Mucosa of stomach (tissue), 1 donor: Measurements from ENCODE around the gene HNRNPM.

Experiments
- H3K27me3 ChIP-seq: one replicate; pipeline ENCODE4 v1.7.0; 2013; ENCODE audit warnings: mild to moderate bottlenecking, low read length; ENCODE audit not compliant: control insufficient read depth, insufficient read depth
- H3K36me3 ChIP-seq: one replicate; pipeline ENCODE4 v1.7.0; 2013; ENCODE audit warnings: low read length; ENCODE audit not compliant: control insufficient read depth, insufficient read depth
- H3K4me1 ChIP-seq: one replicate; pipeline ENCODE4 v1.7.0; 2013; ENCODE audit warnings: mild to moderate bottlenecking, low read length; ENCODE audit not compliant: control insufficient read depth, insufficient read depth
- H3K4me3 ChIP-seq: one replicate; pipeline ENCODE4 v1.7.0; 2013; ENCODE audit warnings: low read length
- H3K9ac ChIP-seq: one replicate; pipeline ENCODE4 v1.7.0; 2013; ENCODE audit warnings: mild to moderate bottlenecking, low read length, moderate library complexity
- H3K9me3 ChIP-seq: one replicate; pipeline ENCODE4 v1.7.0; 2013; ENCODE audit warnings: mild to moderate bottlenecking, low read length, moderate library complexity; ENCODE audit not compliant: control insufficient read depth
- donor health status: Pancreatic carcinoma.

The HNRNPM gene

GRCh38 chr19:8455018-8455417, 10.2 kb downstream of the HNRNPM start:
- H3K27me3 ChIP-seq = no peaks in the 10 kb centered on the region
- peaks cover 65% of the 10 kb centered on the region for H3K4me1 ChIP-seq
- H3K4me3 ChIP-seq = no peak overlapping the region
- no peaks in the 10 kb centered on the region for H3K9me3 ChIP-seq
- no peak overlapping the region for H3K9ac ChIP-seq
- H3K36me3 ChIP-seq = no peaks in the 10 kb centered on the region

- no peaks in the 10 kb centered on the region for H3K36me3 ChIP-seq
- no peaks in the 10 kb centered on the region for H3K9me3 ChIP-seq
- no peak overlapping the region for H3K4me3 ChIP-seq
- H3K4me1 ChIP-seq = peaks cover 73% of the 10 kb centered on the region
- no peaks in the 10 kb centered on the region for H3K27me3 ChIP-seq
- H3K9ac ChIP-seq = no peak overlapping the region
These were observed 11.3 kb downstream of the HNRNPM start for GRCh38 chr19:8456064-8456463.

- Histone ChIP-seq H3K27me3 (no peaks in the 10 kb centered on the region), H3K9ac (no peak overlapping the region), H3K4me3 (no peak overlapping the region), H3K36me3 (no peaks in the 10 kb centered on the region), H3K4me1 (peaks cover 62% of the 10 kb centered on the region), H3K9me3 (no peaks in the 10 kb centered on the region)
These were observed 12.4 kb downstream of the HNRNPM start for GRCh38 chr19:8457209-8457608.

- no peaks in the 10 kb centered on the region for H3K36me3 ChIP-seq
- H3K9ac ChIP-seq = peak overlapping the region; percentile 38
- H3K9me3 ChIP-seq = no peaks in the 10 kb centered on the region
- no peaks in the 10 kb centered on the region for H3K27me3 ChIP-seq
- peaks cover 56% of the 10 kb centered on the region for H3K4me1 ChIP-seq
- H3K4me3 ChIP-seq = no peak overlapping the region
These were observed 13.1 kb downstream of the HNRNPM start for GRCh38 chr19:8457827-8458226.

GRCh38 chr19:8458380-8458779, 13.6 kb downstream of the HNRNPM start:
- H3K9me3 ChIP-seq = no peaks in the 10 kb centered on the region
- no peaks in the 10 kb centered on the region for H3K36me3 ChIP-seq
- H3K4me1 ChIP-seq = peaks cover 50% of the 10 kb centered on the region
- no peak overlapping the region for H3K4me3 ChIP-seq
- H3K27me3 ChIP-seq = no peaks in the 10 kb centered on the region
- peak overlapping the region; percentile 38 for H3K9ac ChIP-seq

GRCh38 chr19:8459095-8459494, 14.3 kb downstream of the HNRNPM start:
- Histone ChIP-seq H3K4me3 (no peak overlapping the region), H3K4me1 (peaks cover 43% of the 10 kb centered on the region), H3K9me3 (no peaks in the 10 kb centered on the region), H3K9ac (no peak overlapping the region), H3K36me3 (no peaks in the 10 kb centered on the region), H3K27me3 (no peaks in the 10 kb centered on the region)

GRCh38 chr19:8459520-8460270, 14.9 kb downstream of the HNRNPM start:
- Histone ChIP-seq H3K27me3 (no peaks in the 10 kb centered on the region), H3K9me3 (no peaks in the 10 kb centered on the region), H3K4me1 (peaks cover 41% of the 10 kb centered on the region), H3K9ac (no peak overlapping the region), H3K36me3 (no peaks in the 10 kb centered on the region), H3K4me3 (no peak overlapping the region)

GRCh38 chr19:8460516-8461298, 15.9 kb downstream of the HNRNPM start:
- Histone ChIP-seq H3K4me3 (no peak overlapping the region), H3K36me3 (peaks cover 6% of the 10 kb centered on the region), H3K9ac (no peak overlapping the region), H3K9me3 (no peaks in the 10 kb centered on the region), H3K27me3 (no peaks in the 10 kb centered on the region), H3K4me1 (peaks cover 41% of the 10 kb centered on the region)

GRCh38 chr19:8461376-8461775, 16.6 kb downstream of the HNRNPM start:
- H3K4me1 ChIP-seq = peaks cover 41% of the 10 kb centered on the region
- peaks cover 6% of the 10 kb centered on the region for H3K36me3 ChIP-seq

GRCh38 chr19:8461891-8462290, 17.1 kb downstream of the HNRNPM start:
- Histone ChIP-seq H3K27me3 (no peaks in the 10 kb centered on the region), H3K9ac (no peak overlapping the region), H3K4me1 (peaks cover 37% of the 10 kb centered on the region), H3K9me3 (no peaks in the 10 kb centered on the region), H3K36me3 (peaks cover 6% of the 10 kb centered on the region), H3K4me3 (no peak overlapping the region)

More at GRCh38 chr19:8461376-8461775, 16.6 kb downstream of the HNRNPM start:
- H3K9ac ChIP-seq = no peak overlapping the region
- H3K9me3 ChIP-seq = no peaks in the 10 kb centered on the region
- no peaks in the 10 kb centered on the region for H3K27me3 ChIP-seq
- no peak overlapping the region for H3K4me3 ChIP-seq

GRCh38 chr19:8462571-8462970, 17.8 kb downstream of the HNRNPM start:
- Histone ChIP-seq H3K27me3 (no peaks in the 10 kb centered on the region), H3K9ac (no peak overlapping the region), H3K4me1 (peaks cover 33% of the 10 kb centered on the region), H3K9me3 (no peaks in the 10 kb centered on the region), H3K36me3 (peaks cover 6% of the 10 kb centered on the region), H3K4me3 (no peak overlapping the region)

- H3K4me1 ChIP-seq = peaks cover 25% of the 10 kb centered on the region
These were observed 18.6 kb downstream of the HNRNPM start for GRCh38 chr19:8463365-8463764.

More at GRCh38 chr19:8463365-8463764, 18.6 kb downstream of the HNRNPM start:
- H3K9ac ChIP-seq = no peak overlapping the region
- H3K36me3 ChIP-seq = peaks cover 8% of the 10 kb centered on the region
- H3K9me3 ChIP-seq = no peaks in the 10 kb centered on the region
- no peaks in the 10 kb centered on the region for H3K27me3 ChIP-seq
- no peak overlapping the region for H3K4me3 ChIP-seq
